GM11168 (cell line): ENCODE data around the gene GP1BA.

ENCODE experiments used
- in situ Hi-C: fragments of 300-500 bp; cut with MboI; formaldehyde crosslinking; loops from one replicate; pipeline ENCODE4 v1.12.0; 2022; ENCODE audit warnings: low sequenced_read_pairs; ENCODE audit not compliant: unreplicated experiment

GP1BA gene

GRCh38 chr17:4931963-4932362 is at the start of gene GP1BA:
Gene GP1BA, plus strand, starts transcription at chr17:4932277. Its CDS starts 328 bp downstream, at chr17:4932605.
- in situ Hi-C loops, result no loop called here

GRCh38 chr17:4884489-4884888 is 47.6 kb upstream of the GP1BA start:
- in situ Hi-C loops, result loop anchor here (10.0 kb wide), 2 partner anchors 80 to 170 kb away; partner anchors contain the start of genes ARRB2, C17orf114 and PLD2

- in situ Hi-C loops, result loop anchor here (10.0 kb wide), 2 partner anchors 82 to 172 kb away; partner anchors contain the start of genes ARRB2, C17orf114 and PLD2
Measured at GRCh38 chr17:4886830-4887229, 45.2 kb upstream of the GP1BA start.

- in situ Hi-C loops, result loop anchor here (10.0 kb wide), 2 partner anchors 83 to 173 kb away; partner anchors contain the start of genes ARRB2, C17orf114 and PLD2
Measured at GRCh38 chr17:4887581-4887980, 44.5 kb upstream of the GP1BA start.

GRCh38 chr17:4891411-4892410 is 40.4 kb upstream of the GP1BA start:
- in situ Hi-C loops, result no loop called here

- in situ Hi-C loops, result no loop called here
Measured at GRCh38 chr17:4892499-4893221, 39.4 kb upstream of the GP1BA start.

GRCh38 chr17:4893272-4893671 is 38.8 kb upstream of the GP1BA start:
- in situ Hi-C loops, result no loop called here

- in situ Hi-C loops, result no loop called here
Measured at GRCh38 chr17:4893721-4894560, 38.1 kb upstream of the GP1BA start.

GRCh38 chr17:4895121-4895520 is 37.0 kb upstream of the GP1BA start:
- in situ Hi-C loops, result no loop called here

- in situ Hi-C loops, result no loop called here
Measured at GRCh38 chr17:4895657-4896331, 36.3 kb upstream of the GP1BA start.

GRCh38 chr17:4896332-4897197 is 35.5 kb upstream of the GP1BA start:
- in situ Hi-C loops, result no loop called here

- in situ Hi-C loops, result no loop called here
Measured at GRCh38 chr17:4897198-4897687, 34.8 kb upstream of the GP1BA start.

- in situ Hi-C loops, result no loop called here
Measured at GRCh38 chr17:4897785-4898184, 34.3 kb upstream of the GP1BA start.

- in situ Hi-C loops, result no loop called here
Measured at GRCh38 chr17:4898351-4898750, 33.7 kb upstream of the GP1BA start.

GRCh38 chr17:4898927-4899326 is 33.1 kb upstream of the GP1BA start:
- in situ Hi-C loops, result no loop called here

GRCh38 chr17:4899341-4900230 is 32.5 kb upstream of the GP1BA start, which contains the start of gene C17orf107:
Gene C17orf107, plus strand, starts transcription at chr17:4899536. Its CDS starts 227 bp downstream, at chr17:4899763.
- in situ Hi-C loops, result no loop called here
